Eye (tissue), 1 donor: ENCODE results near the gene CNKSR3.

Experiments
- DNase-seq: peaks from one replicate; pipeline ENCODE4 v3.0.0-alpha.2; 2015

Gene CNKSR3

DNA sequence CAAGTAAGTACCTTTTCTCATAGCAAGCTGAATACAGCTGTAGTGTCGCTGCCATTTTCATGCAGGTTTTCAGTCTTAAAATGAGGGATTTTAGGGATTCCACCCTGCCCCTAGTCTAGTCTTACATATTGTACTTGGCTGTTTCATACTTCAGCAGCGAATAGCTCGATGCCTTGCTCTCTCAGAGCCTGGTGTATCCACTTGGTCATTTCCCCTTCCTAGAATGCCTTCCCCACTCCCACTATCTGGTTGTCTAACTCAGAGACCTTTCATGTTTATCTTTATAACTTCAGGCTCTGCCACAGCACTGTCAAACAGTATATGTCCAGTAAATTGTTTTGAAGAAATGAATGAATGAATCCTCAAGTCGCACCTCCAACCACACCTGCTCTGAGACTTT lies 132.8 kb downstream of the CNKSR3 start:
- no peak for DNase-seq

GRCh38 chr6:154373971-154374370 lies 136.5 kb downstream of the CNKSR3 start:
- no peak for DNase-seq

DNA sequence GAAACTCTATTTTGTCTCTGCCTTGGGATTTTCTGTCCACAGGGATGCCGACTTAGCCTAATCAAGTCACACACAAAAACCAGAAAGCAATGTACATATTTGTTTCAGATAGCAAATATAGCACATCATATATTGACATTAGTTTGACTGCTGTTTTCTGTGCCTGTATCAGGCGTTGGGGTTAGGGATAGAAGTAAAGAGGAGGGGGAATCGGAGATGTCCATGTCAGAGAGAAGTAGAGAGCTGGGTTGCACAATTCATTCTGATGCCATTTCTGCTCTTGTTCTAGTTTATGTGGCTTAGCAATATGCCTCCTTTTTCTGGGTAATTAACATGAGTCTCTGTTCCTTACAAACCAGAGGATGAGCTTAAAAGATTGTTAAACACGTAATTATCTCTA lies 139.2 kb downstream of the CNKSR3 start:
- DNase-seq, result no peak

DNA sequence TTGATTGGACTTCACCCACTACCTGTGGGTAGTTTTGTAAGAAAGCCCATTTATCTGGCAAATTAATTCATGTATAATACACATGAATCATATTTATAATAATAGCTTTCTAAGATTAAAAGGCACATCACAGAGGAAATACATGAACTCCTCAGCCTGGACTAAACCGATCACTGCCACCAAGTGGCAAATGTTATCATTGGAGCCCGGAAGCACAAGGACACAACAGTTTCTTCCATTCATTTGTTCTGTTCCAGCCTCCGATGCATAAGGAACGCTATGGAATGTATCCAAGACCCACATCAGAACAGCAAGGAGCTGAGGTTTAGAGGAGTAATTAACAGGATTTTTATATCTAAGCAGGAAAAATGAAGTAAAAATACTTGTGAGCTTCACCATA lies 139.9 kb downstream of the CNKSR3 start:
- DNase-seq, result peak; percentile 37

DNA sequence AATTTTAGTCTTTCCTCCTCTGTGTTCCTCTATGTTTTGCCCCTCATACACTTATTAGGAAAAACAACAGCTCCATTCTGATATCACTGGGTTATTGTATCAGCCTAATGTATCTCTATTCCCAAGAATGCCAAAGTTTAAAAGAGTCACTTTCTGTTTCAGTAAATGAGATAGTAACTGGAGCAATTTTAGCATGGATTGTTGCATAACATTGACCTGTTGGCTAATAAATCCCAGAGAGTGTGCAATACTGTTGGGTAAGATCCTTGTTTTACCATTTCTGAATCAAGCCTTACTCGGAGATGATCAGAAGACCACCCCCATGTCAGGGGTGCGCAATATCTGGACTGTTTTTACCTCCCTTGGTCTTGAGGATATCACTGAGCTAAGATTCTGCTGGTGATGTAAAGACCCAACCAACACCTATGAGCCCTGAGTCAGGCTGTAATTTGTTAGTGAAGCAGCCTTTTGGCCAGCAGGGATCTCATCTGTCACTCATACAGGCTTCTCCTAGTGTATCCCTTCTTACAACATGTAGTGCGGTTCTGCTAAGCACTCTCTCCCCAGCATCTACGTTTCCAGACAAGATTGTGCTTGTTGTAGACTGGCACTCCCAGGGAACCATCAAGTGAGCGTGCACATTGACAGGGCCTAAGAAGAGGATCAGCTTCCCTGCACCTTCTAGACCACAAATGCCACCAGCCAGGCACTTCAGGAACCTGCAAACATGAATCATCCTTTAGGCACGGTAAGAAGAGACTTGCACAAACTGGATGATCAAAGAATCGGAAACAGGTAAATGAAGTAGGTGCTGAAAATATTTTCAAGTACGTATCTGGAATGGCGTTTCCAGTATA lies 142.4 kb downstream of the CNKSR3 start:
- DNase-seq, result no peak

- DNase-seq, result no peak
These were observed 143.1 kb downstream of the CNKSR3 start for GRCh38 chr6:154367336-154367735.

DNA sequence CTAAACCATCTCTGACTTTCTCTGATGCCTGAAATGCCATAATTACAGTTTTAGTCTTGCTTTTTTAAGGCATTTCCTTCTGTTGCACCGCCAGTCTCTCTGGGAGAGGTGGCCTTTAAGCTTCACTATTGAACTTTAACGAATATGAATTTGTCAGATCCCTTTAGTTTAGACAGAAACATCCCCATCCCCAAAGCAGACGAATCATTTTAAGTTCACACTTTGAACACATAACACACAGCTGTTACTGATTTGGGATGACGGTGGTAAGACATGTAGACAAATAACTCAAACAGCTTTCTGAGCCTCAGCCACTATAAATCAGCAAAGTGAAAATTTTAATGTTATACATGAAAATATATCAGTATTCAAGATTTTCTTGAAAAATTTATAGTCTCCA lies 146.7 kb downstream of the CNKSR3 start:
- no peak for DNase-seq

DNA sequence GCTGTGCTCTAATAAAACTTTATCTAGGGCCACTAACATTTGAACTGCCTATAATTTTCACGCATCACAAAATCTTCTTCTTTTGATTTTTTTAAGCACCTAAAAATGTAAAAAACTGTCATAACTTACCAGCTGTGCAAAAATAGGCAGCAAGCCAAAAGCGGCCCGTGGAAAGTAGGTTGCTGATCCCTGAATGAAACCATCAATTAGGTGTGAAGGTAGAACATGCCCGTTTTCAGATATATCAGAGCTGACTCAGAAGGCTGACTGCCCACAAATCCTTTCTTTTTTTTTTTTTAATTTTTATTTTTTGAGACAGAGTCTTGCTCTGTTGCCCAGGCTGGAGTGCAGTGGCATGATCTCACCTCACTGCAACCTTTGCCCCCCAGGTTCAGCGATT lies 149.0 kb downstream of the CNKSR3 start:
- DNase-seq, result no peak

GRCh38 chr6:154360476-154360875 lies 150.0 kb downstream of the CNKSR3 start:
- DNase-seq, result no peak

- DNase-seq, result no peak
These were observed 150.8 kb downstream of the CNKSR3 start for GRCh38 chr6:154359679-154360078.

- peak; percentile 62 for DNase-seq
These were observed 151.3 kb downstream of the CNKSR3 start for GRCh38 chr6:154359161-154359574.

DNA sequence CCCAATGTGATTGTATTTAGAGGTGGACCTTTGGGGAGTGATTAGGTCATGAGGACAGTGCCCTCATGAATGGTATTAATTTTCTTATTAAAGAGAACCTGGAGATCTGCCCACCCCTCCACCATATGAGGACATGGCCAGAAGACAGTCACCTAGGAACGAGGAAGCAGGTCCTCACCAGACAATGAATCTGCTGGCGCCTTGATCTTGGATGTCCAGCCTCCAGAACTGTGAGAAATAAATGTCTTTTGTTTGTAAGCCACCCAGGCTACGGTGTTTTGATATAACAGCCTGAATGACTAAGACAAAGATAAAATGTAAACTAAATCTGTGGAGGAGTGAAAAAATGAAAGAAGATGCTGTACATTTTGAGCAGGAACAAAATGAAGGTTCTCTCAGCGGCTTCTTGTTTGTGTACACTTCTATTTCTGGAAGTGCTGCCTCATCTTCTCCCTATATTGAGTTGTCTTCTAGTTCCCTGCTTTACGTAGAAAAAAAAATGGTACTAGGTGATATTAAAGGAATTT lies 152.4 kb downstream of the CNKSR3 start:
- no peak for DNase-seq

DNA sequence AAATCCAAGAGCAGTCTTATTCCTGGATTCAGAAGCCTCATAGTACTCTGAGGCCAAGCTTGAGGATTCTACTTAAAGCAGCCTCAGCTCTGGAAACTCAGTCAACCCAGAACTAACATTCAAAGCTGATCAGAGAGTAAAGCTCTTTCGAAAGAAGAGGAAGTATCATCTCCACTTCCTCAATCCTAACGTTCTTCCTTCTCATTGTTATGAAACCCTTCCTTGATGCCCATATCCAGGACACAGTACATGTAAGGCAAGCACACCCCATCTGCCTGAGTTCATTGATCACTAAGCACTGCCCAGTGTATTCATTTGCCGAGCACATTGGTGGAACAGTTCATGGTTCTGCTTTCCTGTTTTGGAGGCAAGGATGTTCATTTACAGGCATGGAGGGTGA lies 153.8 kb downstream of the CNKSR3 start, which contains the start of gene IPCEF1:
Gene IPCEF1, minus strand, starts transcription at position 114 of the 400 bp plus-strand sequence. CDS start 90,856 bp downstream, outside the sequence.
- no peak for DNase-seq

DNA sequence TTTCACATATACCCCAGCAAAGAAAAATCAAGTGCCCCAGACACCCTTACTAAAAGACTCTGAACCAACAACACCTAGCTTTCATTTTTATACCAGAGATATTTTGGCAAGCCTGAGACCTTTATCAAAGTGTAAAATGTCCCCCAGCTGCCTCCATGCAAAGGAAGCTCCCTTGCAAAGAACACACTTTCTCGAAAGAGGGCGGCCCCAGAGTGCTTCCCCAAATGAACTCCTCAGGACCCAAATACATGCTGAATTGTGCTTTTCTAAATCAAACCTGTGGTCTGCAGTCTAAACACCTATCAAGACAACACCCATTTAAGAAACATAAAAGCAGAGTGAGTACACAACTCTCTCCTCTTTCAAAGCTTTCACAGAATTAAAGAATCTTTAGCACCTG lies 154.4 kb downstream of the CNKSR3 start:
- DNase-seq, result no peak

DNA sequence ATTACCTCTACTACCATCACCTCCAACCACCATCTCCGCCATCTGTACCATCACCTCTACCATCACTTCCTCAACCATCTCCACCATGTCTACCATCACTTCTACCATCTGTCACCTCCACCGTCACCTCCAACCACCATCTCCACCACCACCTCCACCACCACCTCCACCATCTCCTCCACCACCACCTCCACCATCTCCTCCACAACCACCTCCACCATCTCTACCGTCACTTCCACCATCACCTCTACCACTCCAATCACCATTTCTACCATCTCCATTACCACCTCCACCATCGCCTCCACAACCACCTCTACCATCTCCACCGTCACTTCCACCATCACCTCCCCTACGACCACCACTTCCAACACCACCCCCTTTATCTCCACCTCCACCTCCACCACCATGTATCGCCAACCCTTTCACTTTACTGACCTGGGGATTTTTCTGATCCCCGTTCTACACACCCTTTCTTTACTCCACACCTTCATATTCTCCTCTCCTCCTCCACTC lies 156.2 kb downstream of the CNKSR3 start:
- DNase-seq, result no peak

GRCh38 chr6:154353626-154354025 lies 156.9 kb downstream of the CNKSR3 start:
- no peak for DNase-seq

DNA sequence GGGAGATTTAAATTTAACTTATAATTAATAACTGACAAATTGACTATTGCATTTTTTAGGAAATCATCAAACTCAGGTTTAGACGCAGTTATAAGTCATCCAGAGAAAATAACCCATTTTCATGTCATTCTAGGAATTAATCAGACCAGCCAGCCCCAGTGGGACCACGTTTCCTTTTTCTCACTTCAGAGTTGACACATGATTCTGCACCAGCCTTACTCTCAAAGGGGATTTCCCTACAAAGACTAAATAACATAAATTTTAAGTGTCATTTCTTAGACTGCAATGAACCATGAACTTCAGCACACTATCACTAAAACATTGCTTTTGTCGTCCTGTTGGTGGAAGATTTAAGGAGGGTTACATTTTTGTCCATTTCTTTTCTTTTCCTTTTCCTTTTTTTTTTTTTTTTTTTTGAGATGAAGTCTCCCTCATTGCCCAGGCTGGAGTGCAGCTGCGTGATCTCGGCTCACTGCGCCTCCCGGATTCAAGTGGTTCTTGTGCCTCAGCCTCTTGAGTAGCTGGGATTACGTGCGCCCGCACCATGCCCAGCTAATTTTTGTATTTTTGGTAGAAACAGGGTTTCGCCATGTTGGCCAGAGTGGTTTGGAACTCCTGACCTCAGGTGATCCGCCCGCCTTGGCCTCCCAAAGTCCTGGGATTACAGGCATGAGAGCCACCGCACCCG lies 157.4 kb downstream of the CNKSR3 start:
- DNase-seq, result no peak

GRCh38 chr6:154350293-154350692 lies 160.2 kb downstream of the CNKSR3 start:
- no peak for DNase-seq

DNA sequence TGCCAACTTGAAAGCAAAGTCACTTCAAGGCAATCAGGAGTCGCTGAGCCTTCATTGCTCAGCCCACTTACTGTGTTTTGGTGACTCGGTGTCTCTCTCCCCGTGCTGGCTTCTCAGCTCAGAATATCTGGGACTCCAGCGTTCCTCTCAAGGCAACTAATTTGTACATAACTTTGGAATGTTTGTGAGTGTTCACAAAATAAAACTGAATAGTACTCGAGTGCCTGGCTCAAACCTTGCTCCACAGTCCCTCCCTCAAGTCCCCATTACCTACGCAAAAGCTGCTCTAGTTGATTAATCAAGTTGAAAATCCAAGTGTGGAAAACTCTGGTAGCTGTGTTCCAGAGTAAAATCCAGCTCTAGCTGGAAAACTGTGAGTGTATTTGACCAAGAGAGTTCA lies 162.5 kb downstream of the CNKSR3 start:
- no peak for DNase-seq

DNA sequence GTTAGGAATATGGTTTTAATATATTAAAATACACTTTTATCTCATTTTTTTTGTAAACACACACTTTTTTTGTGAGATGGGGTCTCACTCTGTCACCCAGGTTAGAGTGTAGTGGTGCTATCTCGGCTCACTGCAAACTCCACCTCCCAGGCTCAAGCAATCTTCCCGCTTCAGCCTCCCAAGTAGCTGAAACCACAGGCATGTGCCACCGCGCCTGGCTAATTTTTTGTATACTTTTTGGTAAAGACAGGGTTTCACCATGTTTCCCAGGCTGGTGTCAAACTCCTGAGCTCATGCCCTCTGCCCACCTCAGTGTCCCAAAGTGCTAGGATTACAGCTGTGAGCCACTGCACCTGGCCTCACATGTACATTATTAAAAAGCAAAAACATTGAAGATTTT lies 164.7 kb downstream of the CNKSR3 start:
- no peak for DNase-seq

DNA sequence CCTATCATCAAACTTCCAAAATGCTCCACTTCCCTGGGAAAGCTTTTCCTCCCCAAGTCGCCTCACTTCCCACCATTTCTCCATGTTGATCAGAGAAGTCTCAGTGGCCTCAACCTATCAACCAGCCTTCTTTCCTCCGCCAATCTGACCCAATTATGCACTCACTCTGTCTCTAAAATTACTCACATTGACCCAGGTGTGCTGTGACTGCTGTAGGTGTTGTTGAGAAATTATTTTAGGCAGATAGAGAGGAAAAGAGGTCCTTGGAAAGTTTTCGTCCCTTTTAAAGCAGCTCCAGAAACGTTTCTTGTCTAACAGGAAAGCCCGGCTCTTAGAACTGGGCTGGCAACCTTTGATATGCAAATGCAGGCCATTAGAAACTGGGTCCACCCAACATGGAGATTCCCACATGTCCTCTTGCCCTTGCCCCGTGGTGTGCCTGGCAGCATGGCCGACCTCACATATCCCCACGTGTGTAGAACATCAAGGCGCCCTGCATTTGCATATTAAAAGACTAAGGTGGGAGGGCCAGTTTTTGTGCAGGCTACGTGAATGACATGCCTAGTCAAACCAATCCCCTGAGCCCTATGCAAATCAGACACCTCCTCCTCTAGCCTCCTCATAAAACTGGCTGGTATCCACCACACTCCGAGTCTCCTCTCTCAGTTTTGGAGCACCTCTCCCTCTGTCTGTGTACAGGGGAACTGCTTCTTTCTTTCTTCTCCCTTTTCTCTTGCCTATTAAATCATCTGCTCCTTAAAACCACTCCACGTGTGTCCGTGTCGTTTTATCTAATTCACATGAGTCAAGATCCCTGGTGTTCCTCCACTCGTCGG lies 166.8 kb downstream of the CNKSR3 start:
- DNase-seq, result peak; percentile 10

DNA sequence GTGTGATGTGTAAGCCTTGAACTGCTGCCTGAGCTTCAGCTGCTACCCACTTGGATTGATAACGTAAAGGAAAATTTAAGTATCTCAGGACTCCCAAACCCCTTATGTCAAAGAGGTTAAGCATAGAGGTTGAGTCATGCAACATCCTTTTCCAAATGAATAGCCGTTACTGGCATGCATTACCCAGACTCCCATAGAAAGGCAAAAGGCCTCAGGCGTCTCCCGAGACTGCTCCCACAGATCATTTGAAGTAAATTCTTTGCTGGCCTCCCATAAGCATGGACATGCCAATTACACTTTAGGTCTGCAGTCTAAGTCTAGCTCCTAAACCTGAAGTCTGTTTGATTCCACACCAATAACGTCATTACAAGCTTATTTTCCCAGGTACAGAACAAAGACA lies 168.6 kb downstream of the CNKSR3 start:
- no peak for DNase-seq

GRCh38 chr6:154341336-154341735 lies 169.1 kb downstream of the CNKSR3 start:
- no peak for DNase-seq
